Measurements from ENCODE around the gene CORO7.

Gene CORO7

DNA sequence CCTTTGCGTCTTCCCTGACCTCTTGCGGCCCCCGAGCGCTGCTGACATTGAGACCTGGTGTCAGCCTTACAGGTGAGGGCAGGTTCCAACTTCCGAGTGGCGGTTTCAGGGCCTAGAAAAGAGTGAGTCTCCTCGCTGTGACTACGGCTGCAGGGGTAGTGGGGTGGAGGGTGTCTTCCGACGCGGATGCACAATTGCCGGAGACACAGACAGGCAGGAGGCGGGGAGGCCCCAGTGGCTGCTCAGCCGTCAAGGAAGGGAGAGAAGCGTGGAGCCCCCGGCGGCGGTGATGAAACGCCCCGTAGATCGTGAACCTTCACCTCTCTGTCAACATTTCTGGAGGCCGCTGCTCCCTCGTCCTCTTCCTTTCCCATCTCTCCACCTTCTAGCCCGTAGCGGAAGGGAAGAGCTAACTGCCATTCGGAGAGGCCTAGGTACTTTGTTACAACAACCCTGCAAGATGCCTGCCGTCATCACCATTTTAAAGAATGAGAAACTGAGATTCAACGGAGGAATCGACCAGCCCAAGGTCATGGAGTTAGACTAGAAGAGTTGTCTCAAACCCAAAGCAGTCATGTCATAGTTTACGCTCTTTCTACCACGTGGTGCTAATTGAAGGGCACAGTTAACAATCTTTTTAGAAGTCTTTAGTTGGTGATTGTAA is 9.8 kb upstream of the CORO7 start:
- DNase-seq (ENCODE audit: low read depth in 3 of 3): no peak

GRCh38 chr16:4425378-4426020 is 9.1 kb upstream of the CORO7 start, which contains the start of gene DNAJA3:
DNAJA3 (plus strand) TSS chr16:4425868; CDS start chr16:4425882, 14 bp downstream.
- DNase-seq (ENCODE audit: low read depth in 3 of 3): peak; percentile 77 to 87 (median 86)

DNA sequence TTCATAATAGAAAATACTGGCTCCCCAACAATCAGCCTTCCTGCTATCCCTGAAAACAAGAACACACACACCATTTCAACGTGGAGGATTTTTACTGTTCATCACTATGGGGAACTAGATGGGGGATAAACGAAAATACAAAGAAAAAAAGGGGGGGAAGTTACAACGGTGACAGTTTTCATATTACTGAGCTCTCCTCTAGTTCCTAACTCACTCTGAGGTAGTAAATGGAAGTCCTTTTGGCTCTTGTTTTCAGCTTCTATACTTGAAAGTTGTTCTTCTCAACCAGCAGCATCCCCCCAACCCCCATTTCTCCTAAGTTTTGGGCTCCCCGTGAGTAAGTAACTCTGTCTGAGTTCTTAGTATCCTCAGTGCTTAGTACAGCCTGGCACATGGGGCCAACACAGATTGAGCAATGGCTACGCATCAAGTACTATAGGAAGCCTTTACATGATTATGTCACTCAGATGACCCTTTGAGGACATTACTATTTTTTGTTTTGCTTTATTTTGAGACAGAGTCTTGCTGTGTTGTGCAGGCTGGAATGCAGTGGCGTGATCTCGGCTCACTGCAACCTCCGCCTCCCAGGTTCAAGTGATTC is 4.2 kb upstream of the CORO7 start:
- no peak for DNase-seq (ENCODE audit: low read depth in 3 of 3)

GRCh38 chr16:4419402-4419959 is 3.1 kb upstream of the CORO7 start:
- DNase-seq (ENCODE audit: low read depth in 3 of 3): no peak

DNA sequence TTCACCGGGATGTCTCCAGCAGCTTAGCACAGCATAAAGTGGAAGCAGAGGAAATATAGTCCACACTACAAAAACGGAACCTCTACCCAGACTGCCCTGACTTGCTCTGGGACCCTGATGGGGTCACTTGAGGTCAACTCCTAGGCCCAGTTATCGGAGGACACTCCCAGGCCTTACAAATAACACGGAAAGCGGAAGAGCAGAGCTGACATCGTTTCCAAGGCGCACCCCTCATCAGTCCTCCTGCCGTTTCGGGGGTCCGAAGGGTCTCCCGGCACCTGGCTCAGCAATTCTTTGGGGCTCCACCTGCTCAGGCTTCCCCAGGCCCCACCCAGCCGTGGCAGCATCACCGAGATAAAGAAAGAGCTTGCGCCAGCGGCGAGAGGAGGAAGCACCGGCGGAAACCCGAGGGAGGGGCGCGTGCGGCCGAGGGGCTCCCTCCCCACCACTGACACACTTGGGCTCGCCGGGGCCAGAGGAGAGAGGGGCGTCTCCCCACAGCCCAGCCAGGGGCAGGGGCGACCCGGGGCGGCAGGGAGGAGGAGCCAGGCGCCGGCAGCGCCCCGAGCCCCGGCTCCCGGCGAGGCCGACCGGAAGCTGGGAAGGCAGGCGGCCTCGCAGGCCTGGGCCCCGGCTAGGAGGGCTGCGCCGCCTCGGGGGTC is 727 bp downstream of the CORO7 start:
- peak in 1 of 3 donors; percentile 50 for DNase-seq (ENCODE audit: low read depth in 3 of 3)

DNA sequence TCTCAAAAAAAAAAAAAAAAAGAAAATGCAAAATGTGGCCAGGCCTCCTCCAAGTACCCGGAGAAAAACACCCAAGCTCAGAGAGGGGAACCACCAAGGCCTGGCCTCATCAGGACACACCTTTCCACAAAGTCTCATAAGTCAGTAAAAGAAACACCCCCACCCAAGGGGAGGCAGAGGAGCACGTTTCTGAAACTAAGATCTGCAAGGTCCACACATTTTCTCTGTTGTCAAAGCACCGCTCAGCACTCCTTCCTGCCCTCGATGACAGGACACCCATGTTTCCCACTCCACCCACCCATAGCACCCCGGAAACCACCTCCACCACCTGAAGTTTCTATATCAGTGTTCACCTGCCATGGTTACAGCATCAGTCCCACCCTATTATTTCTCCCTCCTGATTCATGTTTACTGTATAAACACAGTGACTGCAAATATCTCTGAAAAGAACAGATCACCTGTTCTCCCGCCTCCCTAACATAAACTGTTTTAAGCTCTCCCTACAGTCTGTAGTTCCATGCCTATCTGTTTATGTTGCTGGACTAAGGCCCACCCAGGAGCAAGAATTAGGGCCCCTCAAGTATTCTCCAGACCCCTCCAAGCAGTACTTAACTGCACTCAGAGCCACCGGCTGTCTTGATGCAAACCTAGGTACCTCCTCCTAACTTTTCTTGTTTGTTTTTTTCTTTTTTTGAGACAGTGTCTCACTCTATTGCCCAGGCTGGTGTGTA is 2.0 kb downstream of the CORO7 start:
- DNase-seq (ENCODE audit: low read depth in 3 of 3): peak; percentile 61 to 77 (median 73)

- DNase-seq (ENCODE audit: low read depth in 3 of 3): no peak
Measured at GRCh38 chr16:4412854-4413253, 3.5 kb downstream of the CORO7 start.

DNA sequence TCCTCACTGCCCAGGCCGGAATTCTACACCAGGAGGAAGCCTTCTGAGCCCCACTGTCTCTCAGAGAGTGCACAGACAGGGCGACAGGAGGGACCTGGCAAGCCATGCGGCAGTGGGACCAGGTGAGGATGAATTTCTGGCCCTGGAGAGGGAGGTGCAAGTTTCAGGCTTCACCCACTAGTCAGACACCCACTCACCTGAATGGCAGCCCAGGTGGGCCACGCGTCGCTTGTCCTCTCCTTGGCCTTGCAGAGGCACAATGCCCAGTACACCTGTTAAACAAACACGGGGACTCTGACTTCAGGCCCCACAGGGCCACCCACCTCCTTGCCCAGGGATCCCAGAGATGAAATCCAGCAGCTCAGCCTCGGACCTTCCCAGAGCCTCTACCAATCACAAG is 4.2 kb downstream of the CORO7 start:
- DNase-seq (ENCODE audit: low read depth in 3 of 3): no peak

DNA sequence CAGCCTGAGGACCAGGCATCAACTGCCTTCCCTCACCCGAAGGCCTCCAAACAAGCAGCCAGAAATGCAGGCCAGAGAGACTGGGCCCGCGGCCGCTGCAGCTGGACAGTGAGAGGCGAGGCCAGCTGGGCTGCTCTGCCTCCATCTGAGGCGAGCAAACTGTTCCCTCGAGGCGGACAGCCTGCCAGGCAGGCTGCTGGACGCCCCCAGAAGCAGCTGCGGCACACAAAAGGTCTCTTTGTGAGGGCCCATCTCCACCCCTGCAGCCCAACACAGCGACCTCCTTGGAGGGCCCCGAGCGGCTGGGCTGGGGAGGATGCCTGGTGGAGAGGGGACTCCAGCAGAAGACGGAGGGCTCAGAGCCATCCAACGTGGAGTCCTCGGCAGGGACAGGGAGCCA is 4.7 kb downstream of the CORO7 start:
- DNase-seq (ENCODE audit: low read depth in 3 of 3): no peak

GRCh38 chr16:4410335-4411075 is 5.9 kb downstream of the CORO7 start:
- DNase-seq (ENCODE audit: low read depth in 3 of 3): no peak

- DNase-seq (ENCODE audit: low read depth in 3 of 3): no peak
Measured at GRCh38 chr16:4409081-4409932, 7.1 kb downstream of the CORO7 start.

DNA sequence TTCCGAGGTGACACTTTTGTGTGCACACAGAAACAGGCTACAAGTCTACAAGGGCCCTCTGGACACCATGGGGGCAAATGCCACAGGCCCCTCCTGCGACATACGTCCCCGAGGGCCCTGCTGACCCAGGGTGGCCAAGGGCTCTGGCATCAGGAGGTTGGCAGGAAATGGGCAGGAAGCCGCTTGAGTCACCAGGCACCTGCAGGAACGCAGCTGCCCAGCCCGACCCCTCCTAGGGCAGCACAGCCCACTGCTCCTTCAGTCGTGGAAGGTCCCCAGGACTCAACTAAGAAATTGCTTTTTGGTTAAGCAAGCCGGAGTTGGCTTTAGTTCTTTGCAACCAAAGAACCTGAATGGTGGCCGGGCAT is 8.1 kb downstream of the CORO7 start:
- no peak for DNase-seq (ENCODE audit: low read depth in 3 of 3)

- DNase-seq (ENCODE audit: low read depth in 3 of 3): no peak
Measured at GRCh38 chr16:4407543-4408322, 8.7 kb downstream of the CORO7 start.

DNA sequence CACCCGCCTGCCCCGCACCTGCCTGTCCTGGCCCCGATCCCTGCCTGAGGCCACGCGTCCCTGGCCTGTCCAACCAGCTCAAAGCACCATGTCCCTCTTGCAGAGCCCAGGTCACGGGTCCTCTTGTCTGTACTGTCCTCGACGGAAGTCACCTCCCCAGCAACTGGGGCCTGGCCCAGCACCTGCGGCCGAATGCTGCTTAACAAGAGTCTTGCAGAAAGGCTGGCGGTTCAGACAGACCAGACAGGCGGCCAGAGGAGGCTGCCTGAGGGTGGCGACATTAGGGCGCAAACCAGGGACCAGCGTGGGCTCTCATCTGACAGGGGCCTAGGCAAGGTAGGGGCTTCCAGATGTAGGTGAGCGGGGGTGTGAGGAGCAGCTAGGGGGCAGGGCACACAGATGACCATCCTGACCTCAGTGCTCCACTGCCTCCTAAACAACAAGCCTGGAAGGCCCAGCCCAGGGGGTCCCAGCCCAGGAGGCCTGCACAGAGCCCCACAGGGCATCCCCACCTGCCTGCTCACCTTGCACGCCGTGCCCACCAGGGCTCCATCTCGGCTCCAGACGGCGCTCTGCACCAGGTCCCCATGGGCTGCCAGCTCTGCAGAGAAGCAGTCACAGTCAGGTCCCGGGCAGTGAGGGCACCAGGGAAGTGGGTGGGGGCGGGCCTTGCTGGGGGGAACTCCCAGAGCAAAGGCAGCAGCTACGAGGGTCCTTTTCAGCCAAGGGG is 11.3 kb downstream of the CORO7 start:
- no peak for DNase-seq (ENCODE audit: low read depth in 3 of 3)

DNA sequence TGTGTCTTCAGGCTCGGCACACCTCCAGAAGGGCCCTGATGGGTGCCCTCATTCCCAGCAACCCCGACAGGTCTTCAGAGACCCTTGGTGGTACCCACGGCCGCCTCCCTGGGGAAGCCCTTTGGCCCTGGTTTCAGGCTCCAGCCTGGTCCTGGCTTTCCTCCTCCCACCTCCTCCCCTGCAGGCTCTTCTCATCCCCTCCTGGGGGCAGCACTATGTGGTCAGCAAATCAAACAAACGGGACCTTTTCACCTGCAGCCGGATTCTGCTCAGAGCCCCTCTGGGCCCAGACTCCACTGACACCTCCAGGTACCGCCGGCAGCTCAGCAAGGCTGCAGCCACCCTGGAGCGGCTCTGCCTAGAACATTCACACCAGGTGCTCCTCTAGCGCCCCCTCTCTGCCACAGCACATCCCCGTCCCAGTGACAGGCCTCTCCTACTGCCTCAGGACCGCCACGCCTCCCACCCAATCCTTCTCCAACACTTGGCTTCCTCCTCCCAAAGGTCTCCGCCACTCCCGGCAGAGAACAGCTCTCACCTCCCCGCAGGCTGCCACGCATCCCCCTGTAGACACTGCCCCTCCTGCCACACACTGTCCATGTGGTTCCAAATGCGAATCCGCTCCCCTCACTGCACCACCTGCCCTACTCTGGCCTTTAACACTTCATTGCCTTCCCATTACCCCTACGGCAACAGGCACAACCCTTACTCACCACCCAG is 12.0 kb downstream of the CORO7 start:
- DNase-seq (ENCODE audit: low read depth in 3 of 3): peak in 1 of 3 donors; percentile 31

GRCh38 chr16:4403133-4403949 is 13.1 kb downstream of the CORO7 start:
- DNase-seq (ENCODE audit: low read depth in 3 of 3): no peak

Data from stimulated activated CD4-positive, alpha-beta T cell treated with anti-CD3 and anti-CD28 coated beads, TNF-alpha, amount 100 ng/mL, for 48 hours (primary cell).